22Rv1 (cell line): ENCODE measurements around the gene BCKDHA.

ENCODE experiments used
- CTCF ChIP-seq: fragments of 450-650 bp; IDR thresholded peaks from 2 replicates; pipeline ENCODE4 v1.5.1; 2017; ENCODE audit warnings: mild to moderate bottlenecking
- ZFX ChIP-seq: fragments of 450-650 bp; IDR thresholded peaks from 2 replicates; pipeline ENCODE4 v1.6.1; 2017; ENCODE audit warnings: antibody characterized with exemption, borderline replicate concordance

DNA sequence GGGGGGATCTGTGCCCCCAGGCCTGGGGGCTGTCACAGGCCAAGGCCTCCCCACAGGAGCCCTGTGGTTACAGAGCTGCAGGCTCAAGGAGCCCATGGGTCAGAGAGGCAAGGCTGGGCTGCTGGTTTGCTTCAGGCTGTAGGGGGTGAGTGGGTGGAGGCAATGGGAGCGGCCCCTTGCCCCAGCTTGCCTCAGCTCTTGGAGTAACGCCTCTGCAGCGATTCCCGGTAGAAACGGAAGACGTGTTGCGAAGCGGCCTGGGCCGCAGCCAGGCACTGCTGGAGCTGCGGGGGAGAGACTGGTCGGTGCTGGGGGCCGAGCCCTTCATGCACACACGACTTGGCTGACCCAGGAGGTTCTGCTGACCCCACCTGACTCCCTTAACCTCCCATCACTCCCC is 11.2 kb upstream of the BCKDHA start:
- TF ChIP-seq CTCF (no peak), ZFX (no peak)
